Activated effector memory CD4-positive, alpha-beta T cell treated with Interleukin-2 at 50 U/mL for 16 hours (primary cell): ENCODE measurements around the gene MAGI1.

Experiments
- DNase-seq: peaks from one replicate; pipeline ENCODE4 v3.0.0-alpha.2; 2020

The MAGI1 gene

DNA sequence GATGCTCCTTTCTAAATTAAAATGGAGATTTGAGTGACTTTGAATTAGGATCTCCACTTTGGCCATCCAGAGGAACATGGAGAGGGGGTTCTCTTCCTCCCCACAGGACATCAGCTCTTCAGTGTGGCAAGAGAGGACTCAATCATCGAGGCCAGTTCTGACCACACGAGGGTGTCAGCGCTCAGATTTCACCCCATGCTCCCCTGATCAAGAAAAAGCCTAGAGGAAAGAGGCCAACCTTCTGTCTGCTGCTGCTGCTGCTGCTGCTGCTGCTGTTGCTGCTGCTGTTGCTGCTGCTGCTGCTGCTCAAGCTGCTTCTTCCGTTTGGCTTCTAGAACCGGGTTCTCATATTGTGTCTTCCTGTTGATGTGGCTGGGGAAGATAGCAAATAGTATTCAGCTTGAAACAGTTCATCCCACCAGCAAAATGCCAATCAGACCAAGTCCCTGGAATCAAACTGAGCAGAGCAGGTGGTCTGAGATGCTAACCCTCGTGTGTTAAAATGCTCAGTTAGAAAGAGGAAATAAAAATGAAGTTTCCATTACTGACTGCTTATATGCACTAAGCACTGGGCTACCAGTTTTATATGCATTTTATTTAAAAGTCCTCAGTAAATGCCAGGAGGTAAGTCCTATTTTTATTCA lies 599.0 kb downstream of the MAGI1 start:
- DNase-seq = no peak

DNA sequence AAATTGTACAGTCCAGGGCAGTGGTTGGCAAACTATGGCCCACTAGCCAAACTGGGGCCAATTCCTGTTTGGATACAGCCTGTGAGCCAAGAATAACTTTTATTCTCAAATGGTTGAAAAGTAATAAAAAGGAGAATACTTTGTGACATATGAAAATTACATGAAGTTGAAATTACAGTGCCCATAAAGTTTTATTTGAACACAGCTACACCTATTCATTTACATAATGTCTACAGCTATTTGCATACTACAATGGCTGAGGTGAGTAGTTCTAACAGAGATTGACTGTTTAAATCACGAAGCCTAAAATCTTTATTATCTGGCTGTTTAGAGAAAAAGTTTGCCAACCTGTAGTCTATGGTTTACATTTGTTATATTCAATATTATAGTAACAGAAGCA lies 600.1 kb downstream of the MAGI1 start:
- DNase-seq = no peak

DNA sequence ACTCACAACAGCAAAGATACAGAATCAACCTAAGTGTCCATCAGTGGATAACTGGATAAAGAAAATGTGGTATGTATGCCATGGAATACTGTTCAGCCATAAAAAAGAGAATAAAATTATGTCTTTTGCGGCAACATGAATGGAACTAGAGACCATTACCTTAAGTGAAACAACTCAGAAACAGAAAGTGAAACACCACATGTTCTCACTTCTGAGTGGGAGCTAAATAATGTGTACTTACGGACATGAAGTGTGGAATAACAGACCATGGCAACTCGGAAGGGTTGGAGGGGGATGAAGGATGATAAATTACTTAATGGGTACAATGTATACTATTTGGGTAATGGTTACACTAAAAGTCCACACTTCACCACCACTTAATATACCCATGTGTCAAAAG lies 600.6 kb downstream of the MAGI1 start:
- DNase-seq = no peak

DNA sequence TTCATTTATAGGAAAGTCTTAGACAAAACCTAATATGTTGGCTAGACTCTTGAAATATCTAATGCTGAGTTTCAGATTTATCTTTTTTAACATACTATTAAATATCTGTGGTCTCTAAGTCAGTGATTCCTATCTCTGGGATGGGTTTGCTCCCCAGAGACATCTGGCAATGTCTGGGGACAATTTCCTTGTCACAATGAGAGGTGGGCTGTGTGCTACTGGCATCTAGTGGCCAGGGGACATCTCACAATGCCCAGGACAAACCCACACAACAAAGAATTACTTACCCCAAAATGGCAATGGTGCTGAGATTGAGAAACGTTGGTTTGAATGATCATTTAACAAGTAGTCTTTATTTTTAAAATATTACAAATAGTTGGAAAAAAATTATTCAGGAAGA lies 602.1 kb downstream of the MAGI1 start:
- no peak for DNase-seq

DNA sequence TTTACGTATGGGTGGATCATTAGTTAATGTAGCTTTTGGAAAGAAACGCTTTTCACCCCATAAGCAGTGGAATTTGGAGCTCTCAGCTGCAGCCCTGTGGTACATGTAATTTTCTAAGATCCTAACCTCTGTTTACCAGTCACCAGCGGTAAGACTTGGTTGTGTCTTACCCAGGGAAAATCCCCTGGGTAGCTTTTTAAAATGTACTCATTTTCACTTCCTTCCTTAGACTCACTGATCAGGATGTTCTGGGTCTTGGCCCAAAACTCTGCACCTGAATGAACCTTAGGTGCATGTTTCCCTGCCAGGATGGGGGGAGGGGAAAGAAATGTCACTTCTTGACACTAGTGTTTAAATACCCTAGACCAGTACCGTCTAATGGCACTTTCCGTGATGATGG lies 605.2 kb downstream of the MAGI1 start:
- no peak for DNase-seq

DNA sequence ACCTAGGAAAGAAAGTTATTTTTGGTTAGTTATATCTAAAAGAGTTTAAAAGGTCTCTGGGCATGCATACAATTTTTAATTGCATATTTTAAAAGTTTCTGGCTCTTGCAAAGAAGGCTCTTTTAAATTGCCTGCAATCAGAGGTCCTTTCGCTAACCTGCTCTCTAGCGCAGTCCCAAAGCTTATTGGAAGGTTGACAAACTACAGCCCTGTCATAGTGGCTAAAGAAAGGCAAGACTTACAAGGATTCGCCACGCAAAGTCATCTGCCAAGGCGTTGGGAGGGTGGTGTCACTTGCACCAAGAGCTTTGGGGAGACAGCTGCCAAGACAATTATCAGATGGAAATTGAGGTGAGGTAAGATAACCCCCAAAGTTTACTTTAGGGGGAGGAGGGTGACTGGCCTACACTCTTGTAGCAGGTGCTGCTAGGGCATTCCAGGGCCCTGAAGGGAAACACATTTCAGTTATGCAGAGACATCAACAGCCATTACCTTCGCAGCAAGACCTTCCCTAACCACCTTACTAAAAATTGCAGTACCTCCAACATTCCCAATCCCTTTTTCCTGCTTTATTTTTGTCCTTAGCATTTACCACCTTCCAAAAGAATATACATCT lies 606.2 kb downstream of the MAGI1 start:
- no peak for DNase-seq

DNA sequence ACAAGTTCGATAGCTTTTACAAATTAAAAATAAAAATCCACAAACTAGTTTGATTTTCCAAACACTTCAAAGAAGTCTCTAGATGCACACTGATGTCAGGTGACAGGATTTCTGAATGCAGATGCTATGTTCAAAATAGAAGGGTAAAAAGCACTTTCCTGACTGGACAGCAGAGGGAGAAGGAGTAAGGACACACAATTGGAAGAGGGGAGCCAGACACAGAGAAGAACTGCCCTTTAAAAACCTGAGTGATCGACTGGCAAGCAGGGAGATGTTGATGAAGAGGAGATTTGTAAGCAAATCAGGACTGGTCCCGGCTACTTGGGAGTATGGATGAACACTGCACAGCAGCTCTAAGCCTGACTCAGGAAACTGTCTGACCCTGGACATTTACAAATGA lies 612.8 kb downstream of the MAGI1 start:
- DNase-seq = no peak

DNA sequence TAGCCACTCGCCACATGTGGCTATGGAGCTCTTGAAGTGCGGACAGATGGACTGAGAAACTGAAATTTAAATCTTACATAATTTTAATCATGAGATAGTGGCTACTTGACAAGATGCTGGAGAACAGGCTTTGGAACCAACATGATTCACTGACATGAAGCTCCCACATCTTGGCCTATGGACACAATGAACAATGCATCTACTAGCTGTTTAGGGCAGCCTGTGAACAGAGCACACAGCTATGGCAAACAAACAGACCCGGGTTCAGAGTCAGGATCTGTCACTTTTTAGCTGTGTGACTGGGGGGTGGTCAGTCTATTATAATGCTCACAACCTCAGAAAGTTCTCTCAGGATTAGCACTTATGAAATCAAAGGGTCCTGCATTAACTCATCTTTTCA lies 616.6 kb downstream of the MAGI1 start:
- no peak for DNase-seq

DNA sequence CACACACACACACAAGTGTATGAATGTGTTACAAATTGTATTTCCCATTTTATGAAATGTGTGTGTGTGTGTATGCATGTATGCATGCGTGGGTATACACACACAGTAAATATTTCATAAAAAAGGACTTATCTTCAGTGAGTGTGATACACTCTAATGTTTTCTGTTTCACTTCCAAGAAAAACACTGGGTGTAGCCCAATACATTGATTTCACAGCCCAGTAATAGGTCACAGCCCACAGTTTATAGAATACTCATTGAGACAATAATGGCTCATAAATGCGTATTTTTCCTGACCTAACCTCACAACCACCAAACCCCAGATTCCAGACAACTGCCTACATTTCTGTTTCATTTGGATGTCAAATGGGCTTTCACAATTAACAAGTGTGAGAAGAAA lies 619.5 kb downstream of the MAGI1 start:
- no peak for DNase-seq

DNA sequence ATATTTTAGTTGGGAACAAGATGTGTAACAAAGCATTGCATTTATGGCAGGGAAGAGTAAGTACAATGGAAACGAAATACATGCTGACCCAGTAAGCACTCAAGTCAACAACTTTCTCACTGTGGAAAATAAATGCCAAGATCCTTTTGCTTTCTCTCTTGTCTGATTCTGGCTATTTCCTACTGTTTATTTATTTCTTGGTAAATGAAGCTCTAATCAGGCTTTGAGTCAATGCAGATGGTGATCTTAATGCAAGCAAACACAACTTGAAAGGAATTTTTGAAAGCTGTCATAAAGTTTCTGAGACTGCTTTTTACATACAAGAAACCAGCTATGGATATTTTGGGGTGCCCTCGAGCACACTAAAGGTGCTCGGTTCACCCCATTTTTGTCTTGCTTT lies 624.8 kb downstream of the MAGI1 start:
- DNase-seq = no peak

DNA sequence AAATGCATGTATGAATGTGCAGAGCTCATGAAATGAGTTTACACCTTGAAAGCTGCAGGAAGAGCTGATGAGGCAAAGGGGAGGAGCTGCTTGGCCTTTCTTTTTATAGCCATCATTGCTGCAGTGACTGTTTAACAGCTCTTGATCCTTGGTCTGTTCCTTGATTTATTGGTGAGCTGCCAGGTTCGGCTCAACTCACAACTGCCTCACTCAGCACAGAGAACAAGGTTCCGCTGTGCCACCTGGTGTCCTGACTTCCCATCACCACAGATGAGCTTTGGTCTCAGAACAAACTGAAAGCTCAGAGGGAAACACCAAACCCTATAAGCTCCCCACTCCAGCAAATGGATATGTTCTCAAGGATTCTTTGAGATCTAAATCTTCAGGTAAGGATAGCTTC lies 626.1 kb downstream of the MAGI1 start:
- no peak for DNase-seq

DNA sequence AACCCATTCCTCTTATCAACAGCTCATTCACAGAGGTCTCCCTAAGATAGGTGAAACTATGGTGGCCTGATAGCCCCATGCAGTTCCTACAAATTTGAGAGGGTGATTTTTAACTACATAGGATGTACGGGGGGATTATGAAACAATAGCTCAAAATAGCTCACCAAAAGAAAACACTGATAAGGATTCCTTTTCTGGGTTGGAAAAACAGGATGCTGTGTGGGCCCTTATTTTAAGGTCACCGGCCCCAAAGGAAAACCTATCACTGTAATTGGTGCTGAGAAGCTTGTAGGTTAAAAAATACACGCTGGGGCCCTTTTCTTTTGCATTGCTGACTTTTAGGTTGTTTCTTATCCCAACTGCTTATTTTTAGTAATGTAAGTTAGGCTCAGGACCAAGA lies 627.4 kb downstream of the MAGI1 start:
- no peak for DNase-seq

DNA sequence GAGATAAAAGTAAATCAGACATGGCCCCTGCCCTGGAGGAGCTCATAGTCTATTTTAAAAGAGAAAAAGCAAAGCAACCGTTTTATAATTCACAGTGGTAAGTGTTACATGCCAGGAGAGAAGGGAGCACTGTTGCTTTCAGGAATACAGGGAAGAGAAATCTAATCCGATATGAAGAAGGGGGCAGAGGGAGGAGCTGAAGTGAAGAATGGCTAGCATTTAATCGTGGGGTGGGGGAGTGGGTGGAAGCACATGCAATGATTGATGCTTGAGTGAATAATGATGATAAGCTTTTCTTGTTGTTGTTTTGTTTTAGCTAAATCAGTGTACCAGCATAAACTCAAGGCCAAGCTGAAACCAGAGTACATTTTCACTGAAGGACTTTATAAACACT lies 629.5 kb downstream of the MAGI1 start:
- DNase-seq = no peak

DNA sequence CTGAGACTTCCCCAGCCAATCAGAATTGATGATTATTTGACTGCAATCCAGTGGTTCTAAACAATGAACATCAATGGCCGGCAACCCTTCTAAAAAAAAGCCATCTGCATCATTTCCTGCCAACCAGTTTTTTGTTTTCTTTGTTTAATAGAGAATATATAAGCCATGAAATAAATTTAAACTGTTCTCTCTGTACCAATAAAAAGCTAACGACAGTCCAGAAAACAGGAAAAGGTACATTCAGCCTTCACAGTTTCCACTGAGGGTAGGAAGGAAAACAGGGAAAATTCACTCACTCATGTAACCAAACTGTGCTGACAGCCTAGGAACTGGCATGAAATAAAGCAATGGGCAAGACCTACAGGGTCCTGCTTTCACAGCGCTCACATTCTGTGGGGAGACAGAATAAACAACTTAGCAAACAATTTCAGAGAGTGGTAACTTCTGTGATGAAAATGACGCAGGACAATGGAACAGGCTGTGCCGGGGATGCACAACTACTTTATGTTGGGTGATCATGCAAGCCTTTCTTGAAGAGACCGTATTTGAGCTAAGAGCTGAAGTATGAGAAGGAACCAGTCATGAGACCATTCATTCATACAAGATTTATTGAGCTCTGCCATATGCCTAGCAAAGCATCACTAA lies 630.1 kb downstream of the MAGI1 start:
- no peak for DNase-seq

DNA sequence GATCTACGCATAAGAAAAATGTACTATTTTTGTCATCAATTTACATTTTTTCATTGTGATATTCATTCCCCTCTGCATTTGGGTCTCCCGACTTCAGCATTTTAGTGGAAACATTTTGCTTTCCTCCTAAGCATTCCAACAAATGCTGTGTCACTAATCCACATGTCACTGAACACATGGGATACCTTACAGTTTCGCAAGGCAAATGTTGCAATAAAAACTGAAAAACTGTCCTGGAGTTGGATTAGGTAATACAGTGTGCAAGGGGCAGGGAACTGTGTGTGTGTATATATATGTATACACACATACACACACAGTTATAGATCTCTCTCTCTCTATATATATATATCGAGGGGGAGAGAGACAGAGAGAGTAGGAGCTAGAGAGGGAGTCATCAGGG lies 632.2 kb downstream of the MAGI1 start:
- DNase-seq = no peak

DNA sequence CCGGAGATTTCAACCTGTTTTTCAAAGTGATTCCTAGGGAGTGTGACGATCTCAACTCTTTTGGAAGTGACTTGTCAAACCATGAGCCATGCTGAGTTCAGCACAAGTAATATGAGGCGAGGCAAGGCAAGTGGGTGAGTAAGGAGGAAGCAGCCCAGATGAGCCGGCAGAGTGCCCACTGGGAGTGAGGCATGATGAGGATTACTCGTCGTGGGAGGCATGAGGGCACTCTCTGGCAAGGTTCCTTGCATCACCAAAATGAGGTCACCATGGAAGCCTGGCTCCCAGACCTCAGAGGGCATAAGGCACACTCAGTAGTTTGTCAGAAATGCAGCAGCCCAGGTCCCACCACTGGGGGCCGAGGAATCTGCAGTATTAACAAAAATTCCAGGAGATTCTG lies 636.1 kb downstream of the MAGI1 start:
- DNase-seq = no peak

DNA sequence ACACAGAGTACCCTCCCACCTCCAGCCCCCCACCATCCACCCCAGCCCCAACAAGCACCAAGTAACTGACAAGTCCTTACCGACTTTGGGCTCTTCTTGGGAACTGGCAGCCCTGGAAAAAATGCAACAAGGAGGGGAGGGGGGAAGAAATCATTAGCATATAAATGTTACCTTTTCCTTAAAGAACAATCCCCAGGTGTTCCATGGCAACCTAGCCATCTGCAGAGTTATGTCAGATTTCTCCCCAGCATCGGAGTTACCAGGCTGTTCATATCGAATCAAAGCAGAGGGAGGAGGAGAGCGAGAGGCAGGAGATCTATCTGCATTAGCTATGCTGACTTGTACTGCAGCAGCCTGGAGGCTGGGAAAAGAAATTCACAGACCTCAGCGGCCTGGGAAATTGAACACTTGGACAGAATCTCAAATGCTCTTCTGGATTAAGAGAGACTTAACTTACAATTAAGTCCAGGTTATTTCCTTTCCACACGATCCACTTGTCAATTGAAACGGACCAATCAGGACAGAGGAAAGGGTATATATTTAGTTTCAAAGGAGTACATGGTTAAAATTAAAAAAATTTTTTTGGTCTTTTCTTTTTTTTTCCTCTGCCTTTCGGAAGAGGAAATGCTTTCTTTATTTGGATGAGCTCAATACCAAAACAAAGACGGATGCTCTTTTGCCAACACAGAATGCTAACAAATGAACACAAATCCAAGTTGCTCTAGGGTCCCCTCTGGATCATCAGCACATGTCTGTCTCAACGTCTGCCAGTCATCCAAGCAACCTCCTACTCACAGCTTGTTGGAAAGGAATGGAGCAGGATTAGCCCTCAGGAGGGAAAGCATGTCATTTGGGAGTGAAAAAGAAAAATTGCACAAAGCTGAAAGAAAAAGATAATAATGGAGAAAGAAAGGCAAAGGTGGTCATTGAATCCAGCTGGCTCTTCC lies 637.1 kb downstream of the MAGI1 start:
- DNase-seq = no peak

DNA sequence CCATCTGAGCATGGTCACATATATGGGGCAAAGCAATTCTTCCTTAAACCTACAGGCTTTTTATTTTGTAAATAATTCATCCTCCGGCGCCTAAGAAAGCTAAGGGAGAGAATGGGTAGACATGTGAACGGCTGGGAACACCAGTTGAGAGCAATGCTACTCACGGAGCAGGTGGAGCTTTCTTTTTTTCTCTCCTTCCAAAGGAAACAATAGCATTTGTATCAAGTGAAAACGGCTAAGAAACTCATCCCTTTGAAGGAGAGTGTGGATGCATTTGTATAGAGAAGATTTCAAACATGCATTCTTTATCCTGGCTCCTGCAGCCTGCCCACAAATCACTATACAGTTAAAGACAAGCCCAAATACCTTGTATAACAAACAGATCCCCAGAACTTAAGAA lies 637.8 kb downstream of the MAGI1 start:
- DNase-seq = no peak

DNA sequence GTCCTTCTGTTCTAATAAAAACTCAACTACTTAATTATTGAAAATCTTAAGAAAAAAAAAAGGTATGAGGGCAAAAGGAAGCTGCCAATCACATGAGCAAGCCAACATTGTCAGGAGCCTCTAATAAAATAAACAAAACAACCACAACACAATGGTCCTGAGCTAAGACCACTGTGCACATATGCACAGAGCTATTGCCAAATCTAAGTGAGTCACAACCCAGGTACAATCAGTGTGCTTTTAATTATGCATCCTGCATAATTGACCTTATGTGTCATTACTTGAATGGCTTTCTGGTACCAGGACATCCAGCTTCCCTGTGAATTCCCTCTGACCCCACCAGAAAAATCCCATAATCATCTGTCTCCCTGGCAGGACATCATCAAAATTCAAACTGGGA lies 639.8 kb downstream of the MAGI1 start:
- DNase-seq = no peak

DNA sequence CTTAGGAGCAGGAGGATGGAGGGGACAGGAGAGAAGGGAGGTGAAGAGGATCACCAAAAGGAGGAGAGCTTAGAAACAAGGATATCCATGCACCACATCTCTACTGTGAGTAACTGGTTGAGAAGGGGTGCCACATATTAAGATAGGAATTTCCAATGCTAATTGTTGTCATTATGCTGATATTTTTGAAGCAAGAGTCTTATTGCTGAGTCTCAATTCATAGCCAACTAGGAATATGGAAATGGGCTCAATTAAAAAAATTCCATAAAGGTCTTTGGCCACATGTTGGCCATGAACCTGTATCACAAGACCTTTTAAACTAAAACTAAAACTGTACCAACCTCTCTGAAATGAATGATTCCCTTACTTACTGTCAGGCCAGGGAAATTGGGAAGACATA lies 642.6 kb downstream of the MAGI1 start:
- no peak for DNase-seq

DNA sequence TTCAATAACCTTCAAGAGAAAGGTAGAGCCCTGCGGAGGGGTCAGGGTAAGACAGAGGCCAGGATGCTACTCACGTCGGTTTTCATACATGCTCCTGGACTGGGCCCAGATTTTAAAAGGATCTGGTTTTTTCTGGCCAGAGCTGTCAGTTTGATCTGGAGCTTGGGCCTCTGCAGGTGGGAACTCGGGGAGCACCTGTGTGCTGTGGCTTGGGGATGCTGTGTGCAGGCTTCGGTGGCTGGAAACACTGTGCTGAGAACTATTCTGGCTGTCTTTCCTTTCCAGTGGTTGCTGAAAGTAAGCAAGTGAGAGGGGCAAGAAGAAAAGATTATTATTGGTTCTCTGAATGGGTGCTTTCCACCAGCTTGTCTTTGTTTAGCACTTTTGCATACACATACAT lies 647.6 kb downstream of the MAGI1 start:
- no peak for DNase-seq

DNA sequence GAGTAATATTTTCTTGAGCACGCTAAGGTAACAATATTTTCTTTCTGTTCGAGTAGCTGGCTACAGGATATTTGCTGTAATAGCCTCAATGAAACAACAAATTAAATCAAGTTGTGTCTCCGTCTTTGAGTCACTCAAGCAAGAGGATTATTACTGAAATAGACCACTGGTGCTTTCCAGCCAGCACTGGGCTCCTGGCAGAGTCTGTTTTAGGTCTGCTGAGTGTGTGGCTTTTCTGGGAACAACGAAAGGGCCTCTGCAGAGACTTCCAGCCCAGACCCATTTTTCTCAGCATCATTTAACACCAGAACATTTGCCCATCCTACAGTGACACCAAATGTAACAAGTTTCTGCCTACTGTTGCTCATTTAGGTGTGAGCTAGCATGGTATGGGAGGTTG lies 652.9 kb downstream of the MAGI1 start:
- DNase-seq = no peak

DNA sequence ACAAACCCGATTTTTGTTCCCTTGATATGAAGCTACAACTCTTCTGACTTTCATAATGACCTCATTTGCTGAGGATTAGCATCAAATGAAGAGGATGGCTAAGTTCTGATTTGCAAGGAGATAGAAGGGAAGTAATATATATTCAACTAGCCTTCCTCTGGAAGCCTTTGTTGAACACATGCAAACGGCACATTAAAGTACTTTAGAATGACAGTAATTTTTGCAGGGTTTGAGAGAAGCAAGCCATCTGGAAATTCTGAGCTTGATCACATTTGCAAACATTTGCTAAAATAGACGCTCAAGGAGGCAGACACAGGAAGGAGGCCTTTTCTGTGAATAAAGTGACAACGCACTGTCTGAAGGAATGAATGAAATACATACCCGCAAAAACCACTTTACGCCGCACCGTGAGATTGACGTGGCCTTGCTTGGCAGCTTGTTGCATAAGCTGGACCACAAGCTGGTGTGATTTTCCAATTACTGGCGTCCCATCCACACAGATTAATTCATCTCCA lies 657.2 kb downstream of the MAGI1 start:
- DNase-seq = no peak
